ENCODE results near the gene FRMD4A.

DNA sequence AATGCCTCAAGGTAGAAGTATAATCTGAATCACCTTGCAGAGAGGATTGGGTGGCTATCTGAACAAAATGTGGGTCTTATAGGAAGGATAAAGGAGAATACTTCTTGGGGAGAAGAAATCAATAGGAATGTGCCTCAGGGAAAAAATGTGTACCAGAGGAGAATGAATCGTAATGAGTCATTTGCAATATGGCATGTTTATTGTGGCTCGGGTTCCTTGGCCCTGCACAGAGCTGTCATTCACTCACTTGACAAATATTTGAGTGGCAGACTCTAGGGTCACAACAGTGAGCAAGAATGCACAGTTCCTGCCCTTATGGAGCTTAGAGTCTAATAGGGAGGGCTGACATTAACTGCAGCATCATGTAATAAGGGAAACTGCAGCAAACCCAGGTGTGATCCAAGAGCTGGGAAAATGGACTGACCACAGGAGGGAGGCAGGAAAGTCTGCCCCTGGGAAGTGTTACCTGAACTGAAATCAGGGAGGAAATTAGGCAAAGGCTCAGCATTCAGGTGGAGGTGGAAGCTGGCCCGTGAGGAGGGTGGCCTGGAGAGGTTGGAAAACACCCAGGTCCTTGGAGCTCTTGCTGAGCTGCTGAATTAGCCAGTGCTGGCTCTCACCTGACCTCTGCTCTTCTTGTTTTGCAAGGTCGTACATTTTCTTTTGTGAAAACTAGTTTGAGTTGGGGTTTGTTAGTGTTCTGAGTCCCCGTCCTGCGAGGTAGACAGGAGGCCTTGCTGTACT, 203.9 kb downstream of the FRMD4A start:
- TF ChIP-seq, protein P1, sequence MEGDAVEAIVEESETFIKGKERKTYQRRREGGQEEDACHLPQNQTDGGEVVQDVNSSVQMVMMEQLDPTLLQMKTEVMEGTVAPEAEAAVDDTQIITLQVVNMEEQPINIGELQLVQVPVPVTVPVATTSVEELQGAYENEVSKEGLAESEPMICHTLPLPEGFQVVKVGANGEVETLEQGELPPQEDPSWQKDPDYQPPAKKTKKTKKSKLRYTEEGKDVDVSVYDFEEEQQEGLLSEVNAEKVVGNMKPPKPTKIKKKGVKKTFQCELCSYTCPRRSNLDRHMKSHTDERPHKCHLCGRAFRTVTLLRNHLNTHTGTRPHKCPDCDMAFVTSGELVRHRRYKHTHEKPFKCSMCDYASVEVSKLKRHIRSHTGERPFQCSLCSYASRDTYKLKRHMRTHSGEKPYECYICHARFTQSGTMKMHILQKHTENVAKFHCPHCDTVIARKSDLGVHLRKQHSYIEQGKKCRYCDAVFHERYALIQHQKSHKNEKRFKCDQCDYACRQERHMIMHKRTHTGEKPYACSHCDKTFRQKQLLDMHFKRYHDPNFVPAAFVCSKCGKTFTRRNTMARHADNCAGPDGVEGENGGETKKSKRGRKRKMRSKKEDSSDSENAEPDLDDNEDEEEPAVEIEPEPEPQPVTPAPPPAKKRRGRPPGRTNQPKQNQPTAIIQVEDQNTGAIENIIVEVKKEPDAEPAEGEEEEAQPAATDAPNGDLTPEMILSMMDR (IDR thresholded peaks at IDR 0.05; ENCODE audit: poor library complexity): no peak
- TF ChIP-seq EZH2 (IDR thresholded peaks at IDR 0.05; ENCODE audit: borderline replicate concordance): no peak

Data from hepatocyte (in vitro differentiated cells).